Measurements from ENCODE around the gene STK25.

The STK25 gene

GRCh38 chr2:241463276-241464135 lies 44.9 kb downstream of the STK25 start:
- no peak for TF ChIP-seq CTCF (IDR thresholded peaks at IDR 0.05; ENCODE audit: low read depth, low read length)
- TF ChIP-seq MAX (IDR thresholded peaks at IDR 0.05; ENCODE audit: low read depth, low read length), result no peak
- no peak for TF ChIP-seq MYC (IDR thresholded peaks at IDR 0.05; ENCODE audit: low read depth, low read length)
- no peak for TF ChIP-seq POLR2A (IDR thresholded peaks at IDR 0.05; ENCODE audit: extremely low read depth, insufficient read length)
- no peak for DNase-seq (ENCODE audit: low read depth)
- no peak overlapping the region for H3K4me3 ChIP-seq (ENCODE audit: low read depth, low read length)

- TF ChIP-seq MAX (IDR thresholded peaks at IDR 0.05; ENCODE audit: low read depth, low read length), result no peak
- no peak for TF ChIP-seq MYC (IDR thresholded peaks at IDR 0.05; ENCODE audit: low read depth, low read length)
- TF ChIP-seq POLR2A (IDR thresholded peaks at IDR 0.05; ENCODE audit: extremely low read depth, insufficient read length), result no peak
- no peak for TF ChIP-seq CTCF (IDR thresholded peaks at IDR 0.05; ENCODE audit: low read depth, low read length)
- no peak overlapping the region for H3K4me3 ChIP-seq (ENCODE audit: low read depth, low read length)
- no peak for DNase-seq (ENCODE audit: low read depth)
These were observed 46.4 kb downstream of the STK25 start for GRCh38 chr2:241461693-241462677.

GRCh38 chr2:241460631-241461030 lies 47.8 kb downstream of the STK25 start:
- TF ChIP-seq MYC (IDR thresholded peaks at IDR 0.05; ENCODE audit: low read depth, low read length) (no peak), POLR2A (IDR thresholded peaks at IDR 0.05; ENCODE audit: extremely low read depth, insufficient read length) (no peak), MAX (IDR thresholded peaks at IDR 0.05; ENCODE audit: low read depth, low read length) (no peak), CTCF (IDR thresholded peaks at IDR 0.05; ENCODE audit: low read depth, low read length) (no peak)
- DNase-seq (ENCODE audit: low read depth), result no peak
- H3K4me3 ChIP-seq (ENCODE audit: low read depth, low read length), result no peak overlapping the region

- TF ChIP-seq CTCF (IDR thresholded peaks at IDR 0.05; ENCODE audit: low read depth, low read length) (no peak), MAX (IDR thresholded peaks at IDR 0.05; ENCODE audit: low read depth, low read length) (no peak), MYC (IDR thresholded peaks at IDR 0.05; ENCODE audit: low read depth, low read length) (no peak), POLR2A (IDR thresholded peaks at IDR 0.05; ENCODE audit: extremely low read depth, insufficient read length) (no peak)
- no peak overlapping the region for H3K4me3 ChIP-seq (ENCODE audit: low read depth, low read length)
- no peak for DNase-seq (ENCODE audit: low read depth)
These were observed 48.9 kb downstream of the STK25 start for GRCh38 chr2:241459520-241459919.

GRCh38 chr2:241458687-241459086 lies 49.7 kb downstream of the STK25 start:
- DNase-seq (ENCODE audit: low read depth), result no peak
- no peak for TF ChIP-seq MYC (IDR thresholded peaks at IDR 0.05; ENCODE audit: low read depth, low read length)
- TF ChIP-seq MAX (IDR thresholded peaks at IDR 0.05; ENCODE audit: low read depth, low read length), result no peak
- no peak for TF ChIP-seq CTCF (IDR thresholded peaks at IDR 0.05; ENCODE audit: low read depth, low read length)
- TF ChIP-seq POLR2A (IDR thresholded peaks at IDR 0.05; ENCODE audit: extremely low read depth, insufficient read length), result no peak
- H3K4me3 ChIP-seq (ENCODE audit: low read depth, low read length), result no peak overlapping the region

Measured in NB4 (cell line).